ENCODE results near the gene KIRREL3.

The KIRREL3 gene

DNA sequence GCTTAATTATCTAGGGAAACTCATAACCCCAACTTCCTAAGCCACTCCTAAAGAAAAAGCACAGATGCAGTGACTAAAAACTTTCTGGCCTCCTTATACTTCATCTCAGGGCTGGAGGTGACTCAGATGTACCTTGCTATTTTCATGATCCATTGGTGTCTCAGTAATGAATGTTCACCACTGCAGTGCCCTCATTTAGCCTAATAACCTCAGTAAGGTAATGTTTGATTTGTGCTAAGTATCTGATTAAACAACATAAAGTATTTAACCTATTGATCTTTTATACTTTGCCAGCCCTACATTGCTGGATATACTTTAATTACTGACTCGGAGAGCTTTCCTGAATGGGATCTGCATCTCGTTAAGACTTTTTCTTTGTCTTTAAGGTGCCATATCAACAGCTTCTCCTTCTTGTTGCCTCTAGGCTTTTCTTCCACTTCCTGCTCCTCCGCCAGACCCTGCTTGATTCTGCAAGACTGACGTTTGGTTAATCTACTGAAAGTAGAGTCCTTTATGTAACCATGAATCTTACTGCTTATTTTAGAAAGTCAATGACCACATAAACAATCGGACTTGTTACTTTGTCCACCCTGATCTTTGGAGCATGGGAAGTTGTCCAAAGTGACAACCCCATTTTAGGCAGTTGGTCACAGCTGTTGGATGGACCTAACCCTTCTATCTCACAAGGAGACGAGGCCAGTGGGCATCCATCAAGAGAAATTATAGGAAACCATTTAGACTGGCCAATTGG lies 342.1 kb downstream of the KIRREL3 start:
- DNase-seq = no peak

DNA sequence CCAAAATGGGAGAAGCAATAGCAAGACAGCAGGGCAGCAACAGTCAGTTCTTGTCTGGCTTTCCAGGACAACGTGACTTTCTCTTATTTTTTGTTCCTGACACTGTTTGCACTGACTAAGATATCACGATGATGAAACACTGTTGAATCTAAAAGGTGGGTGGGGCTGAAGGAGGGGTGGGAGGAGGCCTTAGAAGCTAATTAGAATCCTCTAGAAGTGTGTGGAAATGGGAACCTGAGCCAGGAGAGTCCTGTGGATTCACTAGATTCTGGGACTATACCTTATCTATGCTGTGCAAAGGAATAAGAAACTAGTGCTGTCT lies 344.8 kb downstream of the KIRREL3 start:
- DNase-seq = no peak

DNA sequence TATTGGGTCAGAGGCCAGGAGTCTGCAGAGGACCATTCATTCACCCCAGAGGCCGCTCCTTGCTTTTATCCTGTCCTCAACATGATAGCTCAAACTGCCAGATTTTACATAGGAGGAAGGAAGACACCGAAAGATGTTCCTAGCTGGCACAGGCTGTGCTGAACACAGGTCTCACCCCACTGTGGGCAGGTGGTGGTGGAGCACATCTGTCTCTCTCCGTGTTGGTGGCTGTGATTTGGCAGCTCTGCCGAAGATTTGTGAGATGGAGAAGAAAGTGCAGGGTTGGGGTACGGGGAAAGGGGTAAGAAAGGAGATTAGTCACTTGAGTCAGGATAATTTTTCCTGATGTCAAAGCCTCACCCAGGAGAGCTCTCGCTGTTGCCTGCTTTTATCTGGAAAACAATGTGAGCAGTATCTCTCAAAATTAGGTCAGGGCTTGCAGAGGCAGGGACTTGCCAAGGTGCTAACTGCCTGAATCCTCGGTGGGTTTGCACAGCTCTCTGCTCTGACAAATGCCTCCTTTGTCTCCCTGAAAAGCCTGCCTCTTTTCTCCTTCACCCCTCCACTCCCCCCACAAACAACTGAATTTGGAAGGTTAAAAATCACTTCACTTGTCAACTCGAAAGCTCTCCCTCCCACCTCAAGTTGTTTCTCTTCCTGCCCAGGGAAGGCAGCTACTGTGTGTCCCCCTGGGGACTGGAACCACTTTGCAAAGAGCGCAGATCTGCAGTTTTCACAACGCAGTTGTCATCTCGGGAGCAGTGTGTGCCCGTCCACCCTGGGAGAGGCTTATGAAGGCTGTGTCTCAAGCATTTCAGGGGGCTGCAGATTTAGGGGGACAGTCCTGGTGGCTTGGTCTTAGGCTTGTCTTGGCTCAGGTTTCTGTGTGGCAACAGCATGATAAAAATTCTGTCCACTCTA lies 345.4 kb downstream of the KIRREL3 start:
- no peak for DNase-seq

DNA sequence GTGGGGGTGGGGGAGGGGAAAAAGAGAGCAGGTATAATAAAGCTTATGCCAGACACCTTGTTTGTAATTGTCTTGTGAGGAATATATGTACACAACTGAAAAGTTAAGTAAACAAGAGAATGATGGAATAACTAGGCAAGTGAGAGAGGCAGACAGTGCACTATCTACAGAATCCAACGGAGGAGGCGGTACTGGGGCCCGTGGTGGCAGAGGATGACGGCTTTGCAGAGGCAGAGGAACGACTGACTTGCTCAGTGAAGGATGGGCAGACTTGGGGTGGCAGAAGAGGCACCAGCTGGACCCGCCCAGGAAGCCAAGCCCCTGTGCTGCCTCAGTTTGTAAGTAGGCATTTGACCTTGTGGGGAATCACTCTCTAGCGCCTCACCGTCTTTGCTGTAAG lies 347.5 kb downstream of the KIRREL3 start:
- DNase-seq = no peak

DNA sequence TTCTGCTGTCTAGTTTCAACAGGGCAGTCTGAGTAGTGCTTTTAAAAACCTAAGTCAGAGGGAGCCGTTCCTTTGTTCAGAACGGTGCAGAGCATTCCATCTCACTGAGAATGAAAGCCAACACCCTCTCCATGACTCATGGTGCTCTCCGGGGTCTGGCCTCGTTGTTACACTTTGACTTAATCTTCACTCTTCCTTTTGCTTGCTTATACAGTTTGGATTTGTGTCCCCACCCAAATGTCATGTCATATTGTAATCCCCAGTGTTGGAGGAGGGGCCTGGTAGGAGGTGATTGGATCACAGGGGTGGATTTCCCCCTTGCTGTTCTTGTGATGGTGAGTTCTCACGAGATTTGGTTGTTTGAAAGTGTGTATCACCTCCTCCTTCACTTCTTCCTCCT lies 352.8 kb downstream of the KIRREL3 start:
- no peak for DNase-seq

DNA sequence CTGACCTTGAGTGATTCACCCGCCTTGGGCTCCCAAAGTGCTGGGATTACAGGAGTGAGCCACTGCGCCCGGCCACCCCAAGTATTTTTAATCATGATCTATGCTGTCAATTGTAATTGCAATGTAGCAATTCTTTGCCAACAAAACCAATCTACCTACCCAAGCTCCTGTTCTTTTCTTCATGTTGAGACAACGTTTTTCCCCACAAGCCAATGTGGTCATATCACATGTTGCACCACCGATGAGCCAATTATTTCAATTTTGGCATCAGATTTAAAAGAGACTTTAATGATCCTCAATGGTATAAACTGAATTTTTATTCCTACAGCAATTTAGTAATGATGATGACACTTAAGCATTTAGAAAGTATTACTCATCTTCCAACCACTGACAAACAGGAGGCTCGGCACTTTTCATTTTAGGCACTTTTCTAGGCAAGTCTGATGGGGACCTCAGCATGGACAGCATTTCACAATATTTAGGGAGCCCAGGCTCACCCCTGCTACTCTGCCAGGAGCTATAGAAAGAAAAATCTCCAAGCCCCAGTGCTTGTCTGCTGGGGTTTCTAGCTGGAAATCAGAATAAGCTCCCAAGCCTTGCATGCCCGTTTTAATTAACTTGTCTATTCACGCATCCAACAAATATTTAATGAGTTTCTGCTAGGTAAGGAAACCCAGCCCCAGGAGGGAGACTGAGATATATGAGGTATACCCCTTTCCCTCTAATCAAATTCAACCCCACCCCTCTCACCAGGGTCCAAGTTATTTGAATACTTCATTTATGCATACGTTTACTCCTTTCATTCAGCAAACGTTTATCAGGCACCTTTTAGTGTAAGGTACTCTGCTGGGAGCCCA lies 353.6 kb downstream of the KIRREL3 start:
- DNase-seq = no peak

DNA sequence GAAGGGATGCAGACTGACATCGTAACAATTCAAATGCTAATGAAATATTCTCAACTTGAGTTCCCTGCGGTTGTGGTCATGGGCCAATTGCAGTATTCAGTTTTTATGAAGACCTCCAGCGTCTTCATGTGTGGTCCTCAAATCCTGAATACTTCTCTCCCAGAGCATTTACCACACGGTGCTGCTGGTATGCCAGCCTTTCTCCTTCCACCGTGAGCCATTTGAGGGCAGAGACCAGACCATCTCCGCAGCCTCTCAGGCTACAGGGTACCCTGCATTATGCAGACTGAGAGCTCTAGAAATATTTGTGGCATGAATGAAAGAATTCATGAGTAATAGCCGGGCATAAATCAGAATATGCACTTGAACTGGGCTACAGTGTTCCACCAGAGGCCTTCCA lies 355.4 kb downstream of the KIRREL3 start:
- no peak for DNase-seq

DNA sequence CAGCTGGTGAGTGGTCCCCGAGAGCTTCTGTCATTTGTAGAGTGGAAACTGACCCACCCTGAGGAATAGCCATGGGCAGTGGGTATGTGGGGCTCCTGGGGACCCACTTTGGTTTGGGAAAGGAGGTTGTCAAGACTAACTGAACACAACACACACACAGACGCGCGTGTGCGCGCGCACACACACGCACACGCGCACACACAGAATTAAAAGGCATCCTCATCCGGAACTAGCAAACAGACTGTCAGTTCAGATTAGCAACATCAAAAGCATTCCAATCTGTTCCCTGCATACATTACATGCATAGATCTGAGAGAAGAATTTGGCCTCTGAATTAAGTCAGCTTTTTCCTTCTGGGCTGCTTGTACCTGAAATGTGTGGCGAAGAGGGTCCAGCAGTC lies 360.4 kb downstream of the KIRREL3 start:
- DNase-seq = no peak

DNA sequence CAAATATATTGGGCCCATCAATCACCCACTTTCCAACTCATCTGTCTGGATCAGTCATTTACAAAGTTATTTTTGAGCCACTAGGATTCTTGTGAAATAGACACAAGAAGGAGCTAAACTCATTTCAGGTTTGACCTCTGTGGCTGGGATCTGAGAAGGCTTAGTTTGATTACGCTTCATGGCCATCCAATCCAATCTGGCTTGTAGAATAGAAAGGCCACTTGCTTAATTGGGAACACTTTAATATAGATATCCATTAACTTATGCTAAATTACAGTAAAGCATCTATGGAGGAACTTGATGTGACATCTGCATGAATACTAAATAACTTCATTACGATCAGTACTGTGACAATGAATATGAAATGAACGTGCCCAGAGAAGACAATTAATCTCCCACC lies 360.9 kb downstream of the KIRREL3 start:
- DNase-seq = no peak

DNA sequence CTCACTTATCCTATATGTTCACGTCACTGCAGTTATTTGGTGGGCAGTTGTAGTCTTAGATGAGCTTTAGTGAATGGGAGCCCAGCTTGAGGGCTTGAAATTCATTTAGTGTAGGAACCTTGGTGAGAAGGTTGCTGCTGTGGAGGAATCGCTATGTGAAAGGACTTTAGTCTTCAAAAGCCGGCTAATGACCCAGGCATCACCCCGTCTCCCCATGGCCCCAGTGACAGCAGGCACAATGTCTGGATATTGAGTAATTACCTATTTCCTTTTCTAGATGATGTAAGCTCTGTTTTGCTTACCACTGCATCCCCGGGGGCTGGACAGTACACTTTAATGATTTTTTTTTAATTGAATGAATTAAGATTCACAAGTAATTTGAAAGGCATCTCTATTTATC lies 361.9 kb downstream of the KIRREL3 start:
- DNase-seq = no peak

DNA sequence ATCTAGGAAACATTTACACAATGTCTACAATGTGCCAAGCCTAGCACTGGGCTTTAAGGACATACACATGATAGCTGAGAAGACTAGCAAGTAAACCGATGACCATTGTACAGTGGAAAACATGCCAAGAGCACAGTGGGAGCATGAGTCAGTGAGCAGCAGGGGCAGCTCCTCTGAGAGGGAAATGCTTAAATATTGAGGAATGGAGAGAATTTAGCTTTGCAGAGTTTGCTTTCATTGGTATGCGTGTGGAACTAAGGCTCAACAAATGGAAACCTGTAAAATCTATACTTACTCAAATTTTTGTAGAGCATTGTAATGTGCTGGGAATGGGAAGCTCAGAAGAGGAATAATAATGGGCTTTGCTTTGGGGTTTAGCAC lies 362.8 kb downstream of the KIRREL3 start:
- DNase-seq = no peak

DNA sequence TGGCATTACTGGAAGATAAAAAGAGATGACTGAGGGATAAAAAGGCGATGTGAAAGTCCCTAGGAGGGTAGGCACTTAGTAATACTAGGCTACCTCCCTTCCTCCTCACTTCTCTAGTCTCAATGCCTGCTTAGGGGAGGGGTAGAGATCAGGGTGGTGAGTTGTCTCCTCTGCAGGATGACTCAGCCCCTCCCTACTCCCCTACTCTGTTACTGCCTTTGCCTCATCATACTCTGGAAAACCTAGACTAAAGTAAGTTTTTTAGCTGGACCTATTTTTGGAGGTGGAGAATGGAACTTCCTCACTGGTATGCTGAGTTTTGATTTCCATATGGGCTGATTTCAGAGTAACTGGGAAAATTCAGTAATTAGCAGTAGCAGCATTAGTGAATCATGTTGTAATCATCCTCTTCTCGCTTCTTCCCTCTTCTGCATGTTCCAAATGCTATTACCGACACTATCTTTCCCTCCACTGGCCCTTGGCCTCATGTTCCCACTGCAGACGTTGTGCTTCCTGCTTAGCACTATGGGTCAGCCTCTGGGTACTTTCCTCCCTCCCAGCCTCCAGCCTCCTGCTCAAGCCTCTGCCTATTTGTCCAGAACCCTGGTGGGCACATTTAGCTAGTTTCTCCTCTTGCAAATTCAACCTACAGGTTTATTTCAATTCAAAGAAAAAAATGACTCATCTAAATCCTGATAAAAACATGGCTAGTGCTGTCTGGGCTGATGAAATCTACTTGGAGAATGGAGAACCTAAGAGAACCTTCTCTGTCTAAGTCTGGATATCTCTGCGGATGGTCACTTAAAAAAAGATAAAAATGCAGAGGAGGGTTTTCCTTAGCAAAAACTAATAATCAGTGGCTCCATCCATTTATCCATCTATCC lies 363.4 kb downstream of the KIRREL3 start:
- no peak for DNase-seq

DNA sequence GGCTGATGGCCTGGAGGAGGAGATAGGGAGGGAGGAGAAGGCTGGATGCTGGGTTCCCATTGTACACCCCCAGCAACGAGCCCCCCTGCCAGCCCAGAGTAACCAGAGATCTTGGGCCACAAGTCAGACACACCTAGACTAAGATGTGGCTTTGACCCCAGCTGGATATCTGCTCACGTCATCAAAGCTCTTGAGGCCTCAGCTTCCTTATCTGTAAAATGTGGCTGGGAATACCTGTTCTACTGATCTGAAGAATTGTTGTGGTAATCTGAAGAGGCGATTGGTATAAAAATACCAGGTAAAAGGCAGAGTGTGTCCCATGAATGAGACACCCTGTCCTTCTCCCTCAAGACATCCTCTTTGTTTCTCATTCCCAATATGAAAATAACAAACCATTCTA lies 365.1 kb downstream of the KIRREL3 start:
- no peak for DNase-seq

DNA sequence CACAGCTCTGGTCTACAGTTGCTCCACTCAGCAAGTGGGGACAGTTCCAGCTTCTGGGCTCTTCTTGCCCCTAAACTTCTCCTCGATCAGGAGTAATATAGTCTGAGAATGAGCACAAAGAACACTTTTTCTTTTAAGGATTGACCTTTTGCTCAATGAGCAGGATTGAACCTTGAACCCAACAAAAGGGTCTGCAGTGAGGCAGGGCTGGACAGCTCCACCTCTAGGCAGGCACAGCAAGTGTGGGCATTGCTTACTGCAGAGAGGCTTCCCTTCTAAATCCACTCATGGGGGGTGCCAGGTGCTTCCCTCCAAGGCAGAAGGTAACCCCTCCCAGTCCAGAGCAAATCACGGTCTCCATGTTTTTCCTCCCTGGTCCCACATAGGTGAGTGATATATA lies 365.6 kb downstream of the KIRREL3 start:
- DNase-seq = no peak

DNA sequence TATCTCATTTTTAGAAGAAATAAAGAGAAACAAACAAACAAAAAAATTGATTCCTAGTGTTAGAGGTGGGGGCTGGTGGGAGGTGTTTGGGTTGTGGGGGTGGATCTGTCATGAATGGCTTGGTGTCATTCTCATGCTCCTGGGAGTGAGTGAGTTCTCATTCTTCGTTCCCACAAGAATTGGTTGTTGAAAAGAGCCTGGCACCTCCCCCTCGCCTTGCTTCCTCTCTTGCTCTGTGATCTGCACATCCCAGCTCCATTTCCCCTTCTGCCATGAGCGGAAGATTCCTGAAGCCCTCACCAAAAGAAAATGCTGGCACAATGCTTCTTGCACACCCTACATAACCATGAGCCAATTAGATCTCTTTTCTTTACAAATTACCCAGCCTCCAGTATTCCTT lies 367.2 kb downstream of the KIRREL3 start:
- no peak for DNase-seq

DNA sequence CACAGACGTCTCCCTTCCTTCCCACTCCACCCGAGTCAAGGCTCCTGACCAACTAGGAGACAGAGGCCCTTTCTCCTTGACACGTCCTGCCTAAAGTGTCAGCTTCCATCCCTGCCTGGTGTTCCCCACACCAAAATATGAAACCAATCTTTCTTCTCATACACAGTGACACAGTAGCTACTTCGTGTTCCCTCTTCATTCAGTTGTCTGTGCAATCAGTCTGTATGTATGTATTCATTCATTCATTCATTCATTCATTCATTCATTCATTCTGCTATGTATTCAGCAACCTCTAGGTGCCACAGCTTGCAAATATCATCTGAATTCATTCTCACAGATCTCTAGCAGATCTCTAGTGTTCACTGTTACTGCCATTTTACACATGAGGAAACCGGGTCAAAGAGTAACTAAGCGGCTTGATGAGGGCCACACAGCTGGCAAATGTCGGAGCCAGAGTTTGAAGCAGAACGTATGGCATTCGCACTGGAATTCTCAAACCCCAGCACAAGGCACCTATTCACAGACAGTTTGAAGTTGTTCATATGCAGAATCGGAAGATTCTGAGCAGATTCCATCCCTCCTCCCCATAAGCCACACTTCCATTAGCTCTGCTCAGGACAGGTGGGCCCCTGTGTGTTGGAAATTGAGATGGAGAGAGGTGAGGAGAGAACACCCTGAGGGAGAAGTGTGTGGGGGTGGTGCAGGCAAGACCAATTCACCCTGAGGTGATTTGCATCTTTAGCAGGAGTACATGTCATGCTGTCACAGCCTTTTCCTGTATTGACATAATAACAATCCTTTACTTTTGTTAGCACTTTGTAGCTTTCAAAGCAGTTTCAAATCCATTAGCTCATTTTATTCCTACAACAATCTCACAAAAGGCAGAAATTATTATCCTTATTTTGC lies 369.4 kb downstream of the KIRREL3 start:
- no peak for DNase-seq

DNA sequence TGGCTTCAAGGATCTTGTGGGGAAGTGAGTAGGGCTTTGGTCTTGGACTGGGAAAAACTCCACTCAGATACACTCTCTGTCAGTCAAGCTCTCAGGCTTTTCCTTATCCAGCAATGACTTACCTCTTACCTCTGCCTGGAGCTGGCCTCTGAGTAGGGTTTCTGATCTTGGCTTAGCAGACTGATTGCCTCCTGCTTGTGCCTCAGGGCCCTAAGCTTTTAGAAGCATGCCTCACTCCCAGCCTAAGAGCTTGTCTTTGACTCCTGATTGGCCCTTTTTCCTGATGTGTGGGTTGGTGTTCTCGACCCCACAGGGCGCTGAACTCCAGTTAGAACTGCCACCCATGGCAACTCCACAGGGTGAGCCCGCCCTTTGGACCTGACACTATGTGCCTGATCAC lies 370.1 kb downstream of the KIRREL3 start:
- DNase-seq = no peak

DNA sequence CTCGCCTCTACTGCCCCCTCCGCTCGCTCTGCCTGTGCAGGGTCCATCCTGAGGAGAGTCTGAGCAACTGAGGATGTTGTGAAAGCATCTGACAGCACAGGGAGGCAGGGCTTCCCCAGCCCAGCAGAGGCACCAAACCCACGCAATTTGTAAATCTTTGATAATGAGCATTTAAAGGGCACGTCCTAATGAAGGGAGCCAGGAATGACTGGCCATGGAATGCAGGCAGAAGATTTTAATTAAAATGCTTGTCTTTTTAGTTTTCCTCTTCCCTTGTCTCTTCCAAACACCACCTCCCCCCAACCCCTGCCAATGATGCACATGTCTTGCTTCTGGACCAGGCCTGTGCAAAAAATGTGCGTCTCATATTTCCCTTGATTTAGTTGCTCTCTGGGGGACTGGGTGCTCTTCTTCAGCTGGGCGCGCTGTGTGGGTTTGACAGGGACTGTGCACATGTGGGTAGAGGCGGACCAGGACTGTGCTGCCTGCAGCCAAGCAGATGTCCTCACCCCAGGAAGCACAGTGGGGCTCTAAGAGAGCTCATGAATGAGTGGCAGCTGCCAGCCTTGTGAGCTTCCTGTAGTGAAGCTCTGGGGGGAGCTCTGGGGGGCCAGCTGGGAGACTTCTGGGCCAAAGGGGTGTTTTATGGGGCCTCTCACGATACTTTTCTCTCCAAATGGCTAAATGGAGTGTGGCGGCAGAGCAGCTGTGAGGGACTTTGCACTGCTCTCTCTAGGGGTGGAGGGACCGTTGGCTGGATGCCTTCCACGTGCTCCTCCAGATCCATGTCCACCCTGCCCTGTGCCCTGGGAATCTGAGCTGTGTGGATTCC lies 371.6 kb downstream of the KIRREL3 start:
- DNase-seq = no peak

DNA sequence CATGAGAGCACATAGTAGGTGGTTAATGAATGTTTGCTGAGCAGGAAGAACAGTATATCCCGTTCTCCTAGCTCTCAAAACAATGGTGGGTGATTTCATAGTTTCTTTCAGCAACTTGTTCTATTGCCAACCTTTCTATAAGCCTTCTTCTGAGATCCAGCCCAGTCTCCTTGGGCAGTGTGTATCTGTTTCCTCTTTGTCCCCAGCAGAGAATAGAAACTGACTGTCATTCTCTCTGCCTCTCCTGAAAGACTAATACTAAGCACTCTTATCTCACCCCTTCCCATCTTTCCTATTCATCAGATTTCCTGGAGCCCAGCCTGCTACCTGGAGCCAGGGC lies 372.1 kb downstream of the KIRREL3 start:
- DNase-seq = no peak

DNA sequence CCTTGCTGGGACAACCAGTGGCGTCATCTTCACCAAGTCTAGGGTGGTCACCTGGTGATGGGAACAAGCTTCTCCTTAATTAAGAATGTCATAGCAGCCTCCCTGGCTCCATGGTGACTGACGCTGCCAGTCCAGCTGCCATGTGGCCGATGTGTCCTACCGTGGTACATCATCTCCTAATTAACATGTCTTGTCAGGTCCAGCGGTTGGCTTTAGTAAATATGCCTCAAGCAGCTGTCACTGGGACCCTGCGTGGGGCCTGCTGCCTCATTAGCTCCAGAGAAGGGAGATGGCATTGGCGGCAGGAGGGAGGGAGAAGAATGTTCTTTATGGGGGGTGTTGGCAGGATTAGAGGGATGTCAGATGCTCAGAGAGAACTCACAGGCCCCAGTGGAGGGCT lies 373.1 kb downstream of the KIRREL3 start:
- no peak for DNase-seq

DNA sequence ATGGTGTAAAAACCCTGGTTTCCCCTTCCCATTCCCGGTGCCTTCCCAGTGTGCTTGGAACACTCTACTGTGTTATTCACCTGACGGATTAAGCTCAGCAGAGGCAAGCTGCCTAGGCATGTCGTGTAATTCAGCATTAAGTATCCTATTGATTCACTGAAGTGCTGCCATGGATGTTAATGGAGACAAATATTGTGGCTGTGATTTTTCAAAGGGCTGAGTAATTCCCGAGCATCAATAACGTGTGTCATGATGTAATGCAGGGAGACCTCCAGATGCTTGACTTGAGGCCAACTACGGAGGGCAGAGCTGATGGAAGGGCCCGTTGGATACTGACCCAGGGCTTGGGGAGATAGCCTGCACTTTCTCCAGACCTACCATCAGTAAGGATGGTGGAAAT lies 376.1 kb downstream of the KIRREL3 start:
- no peak for DNase-seq

Measured in activated T-cell treated with anti-CD3 and anti-CD28 coated beads for 4 hours (primary cell).